HepG2 (cell line): ENCODE measurements around the gene TULP3. TPM values are rescaled to one million over a fixed set of nuclear protein-coding genes. Genes with fewer than 3 reads are reported as not detected.

Experiments used
- AHR ChIP-seq: IDR thresholded peaks from 2 replicates; pipeline ENCODE4 v1.6.1; 2018; ENCODE audit warnings: missing genetic modification reagents, missing compliant biosample characterization
- ATRX ChIP-seq: sonication (generic); formaldehyde crosslinking; IDR thresholded peaks from 2 replicates; pipeline ENCODE4 v1.4.0; 2020; ENCODE audit warnings: missing genetic modification reagents, borderline replicate concordance
- FOXK2 ChIP-seq: fragments of 450-650 bp; IDR thresholded peaks from 2 replicates; pipeline ENCODE4 v1.6.1; 2016
- GTF3A ChIP-seq: sonication (generic); formaldehyde crosslinking; conservative IDR thresholded peaks from 2 replicates; pipeline ENCODE4 v1.4.0; 2020; ENCODE audit warnings: mild to moderate bottlenecking, missing genetic modification reagents
- HMGA1 ChIP-seq: sonication (generic); formaldehyde crosslinking; conservative IDR thresholded peaks from 2 replicates; pipeline ENCODE4 v1.4.0; 2020; ENCODE audit warnings: missing genetic modification reagents
- NFKB2 ChIP-seq: sonication (generic); formaldehyde crosslinking; IDR thresholded peaks from 2 replicates; pipeline ENCODE4 v1.4.0; 2020; ENCODE audit warnings: missing genetic modification reagents, borderline replicate concordance
- REXO4 ChIP-seq: sonication (generic); formaldehyde crosslinking; IDR thresholded peaks from 2 replicates; pipeline ENCODE4 v1.8.0; 2022; ENCODE audit warnings: missing genetic modification reagents, mild to moderate bottlenecking, borderline replicate concordance
- RXRB ChIP-seq: IDR thresholded peaks from 2 replicates; pipeline ENCODE4 v1.6.1; 2016; ENCODE audit warnings: borderline replicate concordance, missing genetic modification reagents, missing compliant biosample characterization
- TBX3 ChIP-seq: fragments of 450-650 bp; IDR thresholded peaks from 2 replicates; pipeline ENCODE4 v1.6.1; 2017; ENCODE audit warnings: antibody characterized with exemption, mild to moderate bottlenecking, inconsistent platforms, borderline replicate concordance
- TCF12 ChIP-seq, 2 experiments: fragments of 450-650 bp in 1 of 2; sonication (generic) in 1 of 2; formaldehyde crosslinking in 1 of 2; IDR thresholded peaks; 2 replicates each; pipeline versions ENCODE4 v1.6.1 to v1.8.0; 2017 to 2022; ENCODE audit warnings: antibody characterized with exemption in 1 of 2, mild to moderate bottlenecking in 1 of 2, missing genetic modification reagents in 1 of 2, moderate library complexity in 1 of 2
- ZNF709 ChIP-seq: sonication (generic); formaldehyde crosslinking; IDR thresholded peaks from 2 replicates; pipeline ENCODE4 v1.5.0; 2020; ENCODE audit warnings: mild to moderate bottlenecking, missing genetic modification reagents
- ZNF713 ChIP-seq: sonication (generic); formaldehyde crosslinking; IDR thresholded peaks from 2 replicates; pipeline ENCODE4 v1.4.0; 2020; ENCODE audit warnings: mild to moderate bottlenecking, missing genetic modification reagents
- polyA plus RNA-seq, 8 experiments: library from polyadenylated mRNA; depleted of rRNA in 3 of 8; stranded (reverse) in 7 of 8; unstranded in 1 of 8; fragments of >200 nt; fragmentation: Illumina TruSeq in 4 of 8; extraction: Trizol in 4 of 8; gene quantifications; 2 replicates each; pipeline versions ENCODE4 v1.2.1 to v1.2.3, GENCODE V29; 2011 to 2016; ENCODE audit warnings: low read depth in 4 of 8, missing spikeins in 1 of 8, mixed read lengths in 1 of 8; ENCODE audit not compliant: insufficient read depth in 1 of 8
- total RNA-seq, 5 experiments: library from RNA; depleted of rRNA; stranded (reverse); fragments of >200 nt; fragmentation: Illumina TruSeq; extraction: Trizol; gene quantifications; 2 replicates each; pipeline ENCODE4 v1.2.3, GENCODE V29; 2016; ENCODE audit warnings: low read depth in 1 of 5
- TF ChIP-seq, protein P1 (sequence below): sonication (generic); formaldehyde crosslinking; conservative IDR thresholded peaks from 2 replicates; pipeline ENCODE4 v1.5.0; 2020; ENCODE audit warnings: missing genetic modification reagents
- TF ChIP-seq, protein P2 (sequence below): sonication (generic); formaldehyde crosslinking; IDR thresholded peaks from 2 replicates; pipeline ENCODE4 v1.4.0; 2020; ENCODE audit warnings: mild to moderate bottlenecking, low read depth, missing genetic modification reagents
- TF ChIP-seq, protein P3 (sequence below), 2 experiments: fragments of 450-650 bp in 1 of 2; sonication (generic) in 1 of 2; formaldehyde crosslinking in 1 of 2; IDR thresholded peaks; 2 replicates each; pipeline versions ENCODE4 v1.6.1 to v1.8.0; 2016 to 2022; ENCODE audit warnings: antibody characterized with exemption in 1 of 2, mild to moderate bottlenecking in 1 of 2, missing genetic modification reagents in 1 of 2
- TF ChIP-seq, protein P4 (sequence below): sonication (generic); formaldehyde crosslinking; IDR thresholded peaks from 2 replicates; pipeline ENCODE4 v1.5.0; 2020; ENCODE audit warnings: missing genetic modification reagents, mild to moderate bottlenecking, borderline replicate concordance

TULP3 gene
- total and polyA plus RNA-seq, 2 of the 13 experiments (the other 11 are each of a cell fraction or from before 2014, with no cell fraction given), result 11.2 to 13.2 TPM

DNA sequence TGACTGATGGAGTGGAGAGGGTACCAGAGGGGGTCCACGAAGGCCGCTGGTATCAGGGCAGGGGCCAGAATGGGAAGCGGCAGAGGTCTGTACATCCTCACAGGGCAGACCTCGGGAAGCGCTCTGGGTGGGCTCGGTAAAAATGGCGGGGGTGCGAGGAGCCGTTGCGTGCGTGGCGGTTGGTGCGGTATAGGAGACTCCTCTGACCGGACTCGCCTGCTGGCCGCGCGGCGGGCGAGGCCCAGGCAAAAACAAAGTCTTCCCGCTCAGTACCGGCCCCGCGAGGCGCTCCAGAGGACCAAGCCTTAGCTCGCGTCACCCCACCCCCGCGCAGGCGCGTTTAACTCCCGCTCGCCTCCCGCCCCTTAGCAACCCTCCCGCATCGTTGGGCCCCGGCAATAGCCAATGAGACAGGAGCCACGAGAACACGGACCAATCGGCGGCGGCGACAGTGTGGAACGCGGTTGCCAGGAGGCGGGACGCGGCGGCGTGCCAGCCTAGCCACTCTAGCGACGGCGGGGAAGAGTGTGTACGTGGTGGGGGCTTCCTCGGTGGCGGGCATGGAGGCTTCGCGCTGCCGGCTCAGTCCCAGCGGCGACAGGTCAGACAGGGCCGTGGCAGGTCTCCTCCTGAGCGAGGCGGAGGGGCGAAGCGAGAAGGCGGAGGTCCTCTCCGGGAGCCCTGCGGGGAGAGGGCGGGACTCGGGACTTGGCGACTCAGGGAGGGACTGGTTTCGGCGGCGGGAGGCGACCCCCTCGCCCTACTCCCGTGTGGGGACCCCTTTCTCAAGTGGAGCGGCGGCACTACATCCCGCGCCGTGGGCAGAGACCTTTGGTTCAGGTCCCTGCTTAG, at the start of gene TULP3 (continued):
- TF ChIP-seq ZNF709 (CRISPR knock-in tag) (peak; percentile 94), ATRX (CRISPR knock-in tag) (no peak), NFKB2 (CRISPR knock-in tag) (peak; percentile 80; the same call in 1 of the 2 replicates), TBX3 (no peak), REXO4 (CRISPR knock-in tag) (0 out of 2 replicates have a peak, but pooled peaks have one; percentile 49), HMGA1 (CRISPR knock-in tag) (no peak), FOXK2 (0 out of 2 replicates have a peak, but pooled peaks have one; percentile 19), RXRB (CRISPR knock-in tag) (0 out of 2 replicates have a peak, but pooled peaks have one; percentile 38), GTF3A (CRISPR knock-in tag) (no peak), AHR (CRISPR knock-in tag) (no peak), TCF12 (IDR thresholded peaks at IDR 0.05) (no peak), TCF12 (CRISPR knock-in tag; IDR thresholded peaks at IDR 0.05) (no peak), ZNF713 (no peak)
- TF ChIP-seq, protein P1, sequence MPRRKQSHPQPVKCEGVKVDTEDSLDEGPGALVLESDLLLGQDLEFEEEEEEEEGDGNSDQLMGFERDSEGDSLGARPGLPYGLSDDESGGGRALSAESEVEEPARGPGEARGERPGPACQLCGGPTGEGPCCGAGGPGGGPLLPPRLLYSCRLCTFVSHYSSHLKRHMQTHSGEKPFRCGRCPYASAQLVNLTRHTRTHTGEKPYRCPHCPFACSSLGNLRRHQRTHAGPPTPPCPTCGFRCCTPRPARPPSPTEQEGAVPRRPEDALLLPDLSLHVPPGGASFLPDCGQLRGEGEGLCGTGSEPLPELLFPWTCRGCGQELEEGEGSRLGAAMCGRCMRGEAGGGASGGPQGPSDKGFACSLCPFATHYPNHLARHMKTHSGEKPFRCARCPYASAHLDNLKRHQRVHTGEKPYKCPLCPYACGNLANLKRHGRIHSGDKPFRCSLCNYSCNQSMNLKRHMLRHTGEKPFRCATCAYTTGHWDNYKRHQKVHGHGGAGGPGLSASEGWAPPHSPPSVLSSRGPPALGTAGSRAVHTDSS (CRISPR knock-in tag), result no peak
- TF ChIP-seq, protein P2, sequence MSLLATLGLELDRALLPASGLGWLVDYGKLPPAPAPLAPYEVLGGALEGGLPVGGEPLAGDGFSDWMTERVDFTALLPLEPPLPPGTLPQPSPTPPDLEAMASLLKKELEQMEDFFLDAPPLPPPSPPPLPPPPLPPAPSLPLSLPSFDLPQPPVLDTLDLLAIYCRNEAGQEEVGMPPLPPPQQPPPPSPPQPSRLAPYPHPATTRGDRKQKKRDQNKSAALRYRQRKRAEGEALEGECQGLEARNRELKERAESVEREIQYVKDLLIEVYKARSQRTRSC, result peak; percentile 89; the same call in 1 of the 2 replicates
- TF ChIP-seq, protein P3, sequence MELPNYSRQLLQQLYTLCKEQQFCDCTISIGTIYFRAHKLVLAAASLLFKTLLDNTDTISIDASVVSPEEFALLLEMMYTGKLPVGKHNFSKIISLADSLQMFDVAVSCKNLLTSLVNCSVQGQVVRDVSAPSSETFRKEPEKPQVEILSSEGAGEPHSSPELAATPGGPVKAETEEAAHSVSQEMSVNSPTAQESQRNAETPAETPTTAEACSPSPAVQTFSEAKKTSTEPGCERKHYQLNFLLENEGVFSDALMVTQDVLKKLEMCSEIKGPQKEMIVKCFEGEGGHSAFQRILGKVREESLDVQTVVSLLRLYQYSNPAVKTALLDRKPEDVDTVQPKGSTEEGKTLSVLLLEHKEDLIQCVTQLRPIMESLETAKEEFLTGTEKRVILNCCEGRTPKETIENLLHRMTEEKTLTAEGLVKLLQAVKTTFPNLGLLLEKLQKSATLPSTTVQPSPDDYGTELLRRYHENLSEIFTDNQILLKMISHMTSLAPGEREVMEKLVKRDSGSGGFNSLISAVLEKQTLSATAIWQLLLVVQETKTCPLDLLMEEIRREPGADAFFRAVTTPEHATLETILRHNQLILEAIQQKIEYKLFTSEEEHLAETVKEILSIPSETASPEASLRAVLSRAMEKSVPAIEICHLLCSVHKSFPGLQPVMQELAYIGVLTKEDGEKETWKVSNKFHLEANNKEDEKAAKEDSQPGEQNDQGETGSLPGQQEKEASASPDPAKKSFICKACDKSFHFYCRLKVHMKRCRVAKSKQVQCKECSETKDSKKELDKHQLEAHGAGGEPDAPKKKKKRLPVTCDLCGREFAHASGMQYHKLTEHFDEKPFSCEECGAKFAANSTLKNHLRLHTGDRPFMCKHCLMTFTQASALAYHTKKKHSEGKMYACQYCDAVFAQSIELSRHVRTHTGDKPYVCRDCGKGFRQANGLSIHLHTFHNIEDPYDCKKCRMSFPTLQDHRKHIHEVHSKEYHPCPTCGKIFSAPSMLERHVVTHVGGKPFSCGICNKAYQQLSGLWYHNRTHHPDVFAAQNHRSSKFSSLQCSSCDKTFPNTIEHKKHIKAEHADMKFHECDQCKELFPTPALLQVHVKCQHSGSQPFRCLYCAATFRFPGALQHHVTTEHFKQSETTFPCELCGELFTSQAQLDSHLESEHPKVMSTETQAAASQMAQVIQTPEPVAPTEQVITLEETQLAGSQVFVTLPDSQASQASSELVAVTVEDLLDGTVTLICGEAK (IDR thresholded peaks at IDR 0.05), result no peak
- TF ChIP-seq, protein P3 (CRISPR knock-in tag; IDR thresholded peaks at IDR 0.05), result 0 out of 2 replicates have a peak, but pooled peaks have one; percentile 44
- TF ChIP-seq, protein P4, sequence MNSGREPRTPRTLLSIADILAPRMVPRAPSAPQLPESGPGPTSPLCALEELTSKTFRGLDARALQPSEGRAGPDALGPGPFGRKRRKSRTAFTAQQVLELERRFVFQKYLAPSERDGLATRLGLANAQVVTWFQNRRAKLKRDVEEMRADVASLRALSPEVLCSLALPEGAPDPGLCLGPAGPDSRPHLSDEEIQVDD (CRISPR knock-in tag), result peak; percentile 89; the same call in 1 of the 2 replicates
